A549 (cell line): ENCODE results near the gene ZFPL1. TPM values are rescaled to one million over a fixed set of nuclear protein-coding genes. Genes with fewer than 3 reads are reported as not detected.
A peak's percentile ranks its signal among the peaks of the same experiment; 100 is the strongest.

ENCODE experiments used
- ATAC-seq, 2 experiments: fragments of 200-7000 bp in 1 of 2; fragments of >200 bp in 1 of 2; cut with Nextera tagmentation in 1 of 2; cut with Tn5 transposase in 1 of 2; 3 replicates each; pipeline versions ENCODE4 v1.8.0 to v1.9.1; 2018 to 2020; ENCODE audit warnings: mild to moderate bottlenecking in 1 of 2, moderate library complexity in 1 of 2
- CTCF ChIA-PET: fragments of 300-600 bp; sonication (Branson Sonifier 250); formaldehyde crosslinking; extraction: SDS; loops from one replicate; lab custom pipeline; 2021; ENCODE audit warnings: antibody characterized with exemption, inconsistent platforms; lab: Yijun Ruan, JAX
- POLR2A ChIA-PET: fragments of 350-600 bp; formaldehyde crosslinking; extraction: SDS; loops from one replicate; lab custom pipeline; 2021; ENCODE audit warnings: antibody characterized with exemption, inconsistent platforms; lab: Yijun Ruan, JAX
- DNase-seq, 2 experiments: peaks; one replicate each; pipeline versions ENCODE4 v3.0.0 to v3.0.0-alpha.2; 2011 to 2016; ENCODE audit warnings: low read depth in 1 of 2, low spot score in 1 of 2
- FAIRE-seq: peaks from 2 replicates; lab custom pipeline; 2011; peaks lifted over from hg19 to GRCh38; lab: Jason Lieb, UNC
- H3K27ac ChIP-seq, 2 experiments: fragments of >200 bp; sonication (Bioruptor Twin); formaldehyde crosslinking; 3 replicates each; pipeline ENCODE4 v1.5.1; 2016 to 2017
- H3K4me1 ChIP-seq: fragments of >200 bp; sonication (Bioruptor Twin); formaldehyde crosslinking; 3 replicates; pipeline ENCODE4 v1.6.1; 2016
- H3K4me2 ChIP-seq: fragments of >200 bp; sonication (Bioruptor Twin); formaldehyde crosslinking; 3 replicates; pipeline ENCODE4 v1.6.1; 2016
- H3K4me3 ChIP-seq: fragments of >200 bp; sonication (Bioruptor Twin); formaldehyde crosslinking; 3 replicates; pipeline ENCODE4 v1.5.1; 2016
- H3K9me3 ChIP-seq: fragments of >200 bp; sonication (Bioruptor Twin); formaldehyde crosslinking; 3 replicates; pipeline ENCODE4 v1.6.1; 2016
- CBX2 ChIP-seq: fragments of 200-600 bp; sonication (generic); IDR thresholded peaks from 2 replicates; pipeline ENCODE4 v1.6.1; 2016; ENCODE audit warnings: low read depth, mild to moderate bottlenecking, borderline replicate concordance
- CBX8 ChIP-seq: fragments of 200-600 bp; sonication (generic); IDR thresholded peaks from 2 replicates; pipeline ENCODE4 v1.6.1; 2016
- CTCF ChIP-seq: fragments of >200 bp; sonication (Bioruptor Twin); formaldehyde crosslinking; IDR thresholded peaks from 3 replicates; pipeline ENCODE4 v1.5.1; 2016
- EHF ChIP-seq: fragments of 250-450 bp; sonication (Bioruptor Pico); IDR thresholded peaks from 2 replicates; pipeline ENCODE4 v1.5.0; 2020; ENCODE audit warnings: mild to moderate bottlenecking
- ELK1 ChIP-seq: fragments of 150-350 bp; IDR thresholded peaks from 2 replicates; pipeline ENCODE4 v1.6.1; 2014; ENCODE audit warnings: low read depth, mild to moderate bottlenecking, low read length
- FOSB ChIP-seq: fragments of 250-450 bp; sonication (Bioruptor Pico); IDR thresholded peaks from 2 replicates; pipeline ENCODE4 v1.5.0; 2020; ENCODE audit warnings: mild to moderate bottlenecking, moderate library complexity
- GATA3 ChIP-seq: IDR thresholded peaks from 2 replicates; pipeline ENCODE4 v1.6.1; 2012; ENCODE audit warnings: borderline replicate concordance
- HES2 ChIP-seq: fragments of >200 bp; sonication (Bioruptor Twin); formaldehyde crosslinking; IDR thresholded peaks from 2 replicates; pipeline ENCODE4 v1.6.1; 2016
- HMGXB4 ChIP-seq: fragments of 250-450 bp; sonication (Bioruptor Pico); IDR thresholded peaks from 2 replicates; pipeline ENCODE4 v1.5.0; 2021; ENCODE audit warnings: mild to moderate bottlenecking, moderate library complexity, borderline replicate concordance
- JUNB ChIP-seq: fragments of >200 bp; sonication (Bioruptor Twin); formaldehyde crosslinking; IDR thresholded peaks from 2 replicates; pipeline ENCODE4 v1.6.1; 2016
- NFE2L2 ChIP-seq: fragments of 150-350 bp; conservative IDR thresholded peaks from 2 replicates; pipeline ENCODE4 v1.6.1; 2014; ENCODE audit warnings: low read length
- PHF8 ChIP-seq: fragments of 200-600 bp; sonication (generic); IDR thresholded peaks from 2 replicates; pipeline ENCODE4 v1.6.1; 2016; ENCODE audit warnings: low read depth, mild to moderate bottlenecking, antibody characterized with exemption, moderate library complexity, borderline replicate concordance
- POLR2A ChIP-seq: IDR thresholded peaks from 2 replicates; pipeline ENCODE4 v1.6.1; 2012; ENCODE audit warnings: mild to moderate bottlenecking, low read length
- POLR2AphosphoS2 ChIP-seq: conservative IDR thresholded peaks from 2 replicates; pipeline ENCODE4 v1.6.1; 2012; ENCODE audit warnings: low read length, improper control_type of control experiment, inconsistent platforms
- RAD21 ChIP-seq, 2 experiments: fragments of >200 bp in 1 of 2; sonication (Bioruptor Twin) in 1 of 2; formaldehyde crosslinking in 1 of 2; IDR thresholded peaks in 1 of 2; conservative IDR thresholded peaks in 1 of 2; 2 replicates in 1 of 2; 3 replicates in 1 of 2; pipeline ENCODE4 v1.6.1; 2012 to 2018; ENCODE audit warnings: inconsistent platforms in 1 of 2
- SREBF2 ChIP-seq: fragments of 450-650 bp; IDR thresholded peaks from 2 replicates; pipeline ENCODE4 v1.6.1; 2014; ENCODE audit warnings: mild to moderate bottlenecking, moderate library complexity
- TFCP2L1 ChIP-seq: fragments of 250-450 bp; sonication (Bioruptor Pico); IDR thresholded peaks from 2 replicates; pipeline ENCODE4 v1.5.0; 2021; ENCODE audit warnings: mild to moderate bottlenecking
- TP53 ChIP-seq: fragments of 250-450 bp; sonication (Bioruptor Pico); IDR thresholded peaks from 2 replicates; pipeline ENCODE4 v1.5.0; 2021; ENCODE audit warnings: mild to moderate bottlenecking, moderate library complexity
- ZC3H11A ChIP-seq: fragments of 450-650 bp; IDR thresholded peaks from 2 replicates; pipeline ENCODE4 v1.6.1; 2014; ENCODE audit warnings: antibody characterized with exemption, mild to moderate bottlenecking
- WGBS: methylation state at CpG from one replicate; pipeline ENCODE4 v1.1.6; 2017; ENCODE audit errors: missing lambda C conversion rate; 5-methylcytosine and 5-hydroxymethylcytosine counted together
- polyA plus RNA-seq, 4 experiments: library from polyadenylated mRNA; depleted of rRNA in 3 of 4; stranded (reverse); fragments of >200 nt; fragmentation: RNase III in 1 of 4; extraction: RNeasy Plus Mini Kit Qiagen cat#74134 plus additional on column Dnase treatment in 1 of 4; gene quantifications; 2 replicates in 3 of 4; 3 replicates in 1 of 4; pipeline ENCODE4 v1.2.3, GENCODE V29; 2011 to 2017

Gene ZFPL1
- polyA plus RNA-seq, 2 of the 4 experiments (the other 2 are of a cell fraction): 30.1 to 31.7 TPM

GRCh38 chr11:65059959-65060824, 23.8 kb upstream of the ZFPL1 start:
- Histone ChIP-seq H3K4me3 (no peak overlapping the region), H3K9me3 (no peaks in the 10 kb centered on the region), H3K4me1 (no peaks in the 10 kb centered on the region), H3K4me2 (no peak overlapping the region), H3K27ac (no peak overlapping the region)
- WGBS: 49% methylated on average over 10 of the region's 10 CpGs
- TF ChIP-seq TP53 (CRISPR knock-in tag): no peak
- no peak for TF ChIP-seq POLR2AphosphoS2
- no peak for TF ChIP-seq HES2
- TF ChIP-seq GATA3: no peak
- TF ChIP-seq SREBF2: no peak
- TF ChIP-seq TFCP2L1 (CRISPR knock-in tag): no peak
- TF ChIP-seq PHF8: no peak
- no peak for TF ChIP-seq FOSB (CRISPR knock-in tag)
- no peak for TF ChIP-seq NFE2L2
- TF ChIP-seq JUNB: no peak
- TF ChIP-seq CBX8: no peak
- no peak for FAIRE-seq
- POLR2A ChIA-PET: no interaction called here
- CTCF ChIA-PET: interaction anchor here (2.2 kb wide), 1 partner anchor 18 kb away, joined by 4 read pairs; no protein-coding TSS in a partner anchor
- no peak for DNase-seq
- no peak; a peak in 1 of 6 replicates for ATAC-seq

- no peak overlapping the region for H3K4me3 ChIP-seq
- no peak overlapping the region for H3K4me2 ChIP-seq
- no peak overlapping the region for H3K27ac ChIP-seq
- no peaks in the 10 kb centered on the region for H3K9me3 ChIP-seq
- WGBS: 73% methylated on average over 9 of the region's 9 CpGs
- DNase-seq (peak in 1 of 2 experiments; percentile 47), ATAC-seq (peak; percentile 9 to 75; a peak in 3 of 6 replicates), FAIRE-seq (no peak)
- TF ChIP-seq CTCF: 0 out of 3 replicates have a peak, but pooled peaks have one; percentile 17
- no peak for TF ChIP-seq FOSB (CRISPR knock-in tag)
- peak in 1 of 2 experiments; percentile 31; a peak in 2 of 5 replicates for TF ChIP-seq RAD21 (conservative IDR thresholded peaks at IDR 0.05 in 1 of 2, IDR thresholded peaks at IDR 0.05 in 1 of 2)
- no peaks in the 10 kb centered on the region for H3K4me1 ChIP-seq
- POLR2A ChIA-PET: no interaction called here
- CTCF ChIA-PET: interaction anchor here (2.2 kb wide), 1 partner anchor 17 kb away, joined by 4 read pairs; no protein-coding TSS in a partner anchor
Observed at GRCh38 chr11:65060913-65061408, 23.1 kb upstream of the ZFPL1 start.

GRCh38 chr11:65063532-65063931, 20.5 kb upstream of the ZFPL1 start:
- no peak; a peak in 1 of 6 replicates for ATAC-seq
- POLR2A ChIA-PET: no interaction called here
- WGBS: 57% methylated on average over 3 of the region's 3 CpGs
- Histone ChIP-seq H3K4me2 (no peak overlapping the region), H3K27ac (no peak overlapping the region), H3K4me3 (no peak overlapping the region), H3K9me3 (no peaks in the 10 kb centered on the region), H3K4me1 (no peaks in the 10 kb centered on the region)
- FAIRE-seq: no peak
- no peak for DNase-seq
- no peak for TF ChIP-seq POLR2A
- TF ChIP-seq EHF: no peak
- TF ChIP-seq CBX2: no peak
- TF ChIP-seq HMGXB4 (CRISPR knock-in tag): no peak
- no peak for TF ChIP-seq FOSB (CRISPR knock-in tag)
- TF ChIP-seq TP53 (CRISPR knock-in tag): no peak
- no peak for TF ChIP-seq ELK1
- no peak for TF ChIP-seq NFE2L2
- no peak for TF ChIP-seq TFCP2L1 (CRISPR knock-in tag)
- no peak for TF ChIP-seq ZC3H11A
- TF ChIP-seq, all 56 proteins: peak for 0
- CTCF ChIA-PET: interaction anchor here (0.8 to 3.7 kb wide), 3 partner anchors 9 to 50 kb away, joined by 3 to 16 read pairs (median 3); partner anchors contain the start of gene ARL2
